H9 (cell line): ENCODE data around the gene KIR3DL1. TPM values are rescaled to one million over a fixed set of nuclear protein-coding genes. Genes with fewer than 3 reads are reported as not detected.

Source experiments
- DNase-seq: peaks from one replicate; pipeline ENCODE4 v3.0.0-alpha.2; 2017
- H2AFZ ChIP-seq: one replicate; pipeline ENCODE4 v1.6.1; 2013; ENCODE audit warnings: mild to moderate bottlenecking, low read length, control low read depth, moderate library complexity
- H2AK5ac ChIP-seq: 2 replicates; pipeline ENCODE4 v1.6.1; 2013; ENCODE audit warnings: low read length, control low read depth, mixed read lengths; ENCODE audit not compliant: insufficient read length
- H2BK120ac ChIP-seq: one replicate; pipeline ENCODE4 v1.6.1; 2013; ENCODE audit warnings: low read depth, mild to moderate bottlenecking, low read length, control low read depth, inconsistent platforms; ENCODE audit not compliant: poor library complexity, severe bottlenecking
- H2BK12ac ChIP-seq: 2 replicates; pipeline ENCODE4 v1.6.1; 2013; ENCODE audit warnings: low read length, control low read depth, mixed read lengths, low read depth; ENCODE audit not compliant: insufficient read length
- H2BK15ac ChIP-seq: 2 replicates; pipeline ENCODE4 v1.6.1; 2013; ENCODE audit warnings: low read depth, low read length, control low read depth
- H2BK20ac ChIP-seq: one replicate; pipeline ENCODE4 v1.6.1; 2013; ENCODE audit warnings: low read depth, mild to moderate bottlenecking, low read length, control low read depth, inconsistent platforms; ENCODE audit not compliant: poor library complexity, severe bottlenecking
- H2BK5ac ChIP-seq: 2 replicates; pipeline ENCODE4 v1.6.1; 2013; ENCODE audit warnings: low read length, control low read depth, mixed read lengths; ENCODE audit not compliant: insufficient read length
- H3K14ac ChIP-seq: 2 replicates; pipeline ENCODE4 v1.6.1; 2013; ENCODE audit warnings: low read length, control low read depth; ENCODE audit not compliant: insufficient read depth
- H3K18ac ChIP-seq: 2 replicates; pipeline ENCODE4 v1.6.1; 2013; ENCODE audit warnings: low read depth, mild to moderate bottlenecking, mixed read lengths, low read length, control low read depth; ENCODE audit not compliant: insufficient read length
- H3K23ac ChIP-seq: 2 replicates; pipeline ENCODE4 v1.6.1; 2013; ENCODE audit warnings: low read length, control low read depth, mixed read lengths, low read depth; ENCODE audit not compliant: insufficient read length
- H3K23me2 ChIP-seq: 2 replicates; pipeline ENCODE4 v1.6.1; 2013; ENCODE audit warnings: low read depth, mild to moderate bottlenecking, mixed read lengths, low read length, control low read depth; ENCODE audit not compliant: insufficient read length, poor library complexity, severe bottlenecking
- H3K27ac ChIP-seq: 2 replicates; pipeline ENCODE4 v1.5.1; 2013; ENCODE audit warnings: low read length, control low read depth, mixed read lengths, low read depth; ENCODE audit not compliant: insufficient read length
- H3K27me3 ChIP-seq: 2 replicates; pipeline ENCODE4 v1.6.1; 2013; ENCODE audit warnings: low read length, control low read depth, inconsistent platforms; ENCODE audit not compliant: insufficient read depth
- H3K4ac ChIP-seq: 2 replicates; pipeline ENCODE4 v1.6.1; 2013; ENCODE audit warnings: low read depth, mild to moderate bottlenecking, control low read depth, inconsistent platforms, low read length, moderate library complexity
- H3K4me1 ChIP-seq: 2 replicates; pipeline ENCODE4 v1.6.1; 2013; ENCODE audit warnings: low read length, control low read depth, inconsistent platforms; ENCODE audit not compliant: insufficient read depth
- H3K4me2 ChIP-seq: 2 replicates; pipeline ENCODE4 v1.6.1; 2013; ENCODE audit warnings: low read length, control low read depth, mixed read lengths; ENCODE audit not compliant: insufficient read length, insufficient read depth
- H3K56ac ChIP-seq: 2 replicates; pipeline ENCODE4 v1.6.1; 2013; ENCODE audit warnings: low read depth, mild to moderate bottlenecking, mixed read lengths, low read length, control low read depth; ENCODE audit not compliant: insufficient read length
- H3K79me1 ChIP-seq: 2 replicates; pipeline ENCODE4 v1.6.1; 2013; ENCODE audit warnings: low read depth, mild to moderate bottlenecking, moderate library complexity, low read length, control low read depth, inconsistent platforms; ENCODE audit not compliant: insufficient read depth, poor library complexity, severe bottlenecking
- H3K79me2 ChIP-seq: 2 replicates; pipeline ENCODE4 v1.6.1; 2013; ENCODE audit warnings: low read length, control low read depth, inconsistent platforms; ENCODE audit not compliant: insufficient read depth
- H3K9ac ChIP-seq: 2 replicates; pipeline ENCODE4 v1.6.1; 2013; ENCODE audit warnings: low read length, control low read depth, mixed read lengths; ENCODE audit not compliant: insufficient read length; ENCODE audit errors: extremely low read depth
- H3K9me3 ChIP-seq: one replicate; pipeline ENCODE4 v1.6.1; 2013; ENCODE audit warnings: low read depth, low read length, inconsistent platforms; ENCODE audit not compliant: control insufficient read depth
- H3T11ph ChIP-seq: one replicate; pipeline ENCODE4 v1.6.1; 2013; ENCODE audit warnings: mild to moderate bottlenecking, low read length, control low read depth, inconsistent platforms
- H4K20me1 ChIP-seq: one replicate; pipeline ENCODE4 v1.6.1; 2013; ENCODE audit not compliant: control insufficient read depth, insufficient read length, insufficient read depth
- H4K5ac ChIP-seq: 2 replicates; pipeline ENCODE4 v1.6.1; 2013; ENCODE audit warnings: low read depth, mild to moderate bottlenecking, mixed read lengths, low read length, control low read depth; ENCODE audit not compliant: insufficient read length
- H4K8ac ChIP-seq: replicated peaks from 2 replicates; pipeline ENCODE4 v1.6.1; 2013; ENCODE audit warnings: low read length, control low read depth, mixed read lengths, low read depth; ENCODE audit not compliant: insufficient read length
- H4K91ac ChIP-seq: 2 replicates; pipeline ENCODE4 v1.6.1; 2013; ENCODE audit warnings: low read depth, mild to moderate bottlenecking, moderate library complexity, mixed read lengths, low read length, control low read depth; ENCODE audit not compliant: insufficient read length
- H3K27ac Mint-ChIP-seq, 3 experiments: 2 replicates in 2 of 3; 3 replicates in 1 of 3; pipeline ENCODE4 v1.8.0; 2020 to 2021; ENCODE audit warnings: mixed read lengths in 3 of 3, mild to moderate bottlenecking in 1 of 3, moderate library complexity in 1 of 3
- H3K27me3 Mint-ChIP-seq: 2 replicates; pipeline ENCODE4 v1.8.0; 2021; ENCODE audit warnings: low read depth, mild to moderate bottlenecking, moderate library complexity, mixed read lengths
- H3K36me3 Mint-ChIP-seq, 3 experiments: 2 replicates in 2 of 3; 3 replicates in 1 of 3; pipeline ENCODE4 v1.8.0; 2020 to 2021; ENCODE audit warnings: low read depth in 3 of 3, mixed read lengths in 3 of 3; ENCODE audit not compliant: insufficient read depth in 1 of 3
- H3K4me1 Mint-ChIP-seq, 2 experiments: 2 replicates each; pipeline ENCODE4 v1.8.0; 2020; ENCODE audit warnings: mixed read lengths in 2 of 2
- H3K4me3 Mint-ChIP-seq, 2 experiments: 2 replicates in 1 of 2; 3 replicates in 1 of 2; pipeline ENCODE4 v1.8.0; 2020 to 2021; ENCODE audit warnings: mild to moderate bottlenecking in 2 of 2, mixed read lengths in 2 of 2, moderate library complexity in 1 of 2
- H3K9me3 Mint-ChIP-seq, 2 experiments: 2 replicates in 1 of 2; 3 replicates in 1 of 2; pipeline ENCODE4 v1.8.0; 2020; ENCODE audit warnings: mild to moderate bottlenecking in 2 of 2, mixed read lengths in 2 of 2, moderate library complexity in 1 of 2
- CTCF ChIP-seq: fragments of 200-600 bp; sonication (generic); conservative IDR thresholded peaks from 3 replicates; pipeline ENCODE4 v1.8.0; 2021; ENCODE audit warnings: antibody characterized with exemption, mild to moderate bottlenecking
- WGBS: extraction: QIAGEN DNeasy Blood & Tissue Kit; methylation state at CpG from one replicate; pipeline ENCODE4 v1.1.7; 2013; ENCODE audit warnings: missing lambda C conversion rate, low lambda C conversion rate, mixed read lengths; ENCODE audit not compliant: insufficient read length; ENCODE audit errors: extremely low coverage; 5-methylcytosine and 5-hydroxymethylcytosine counted together
- total RNA-seq: library from RNA; stranded (reverse); gene quantifications from 2 replicates; pipeline ENCODE4 v1.2.1, GENCODE V29; 2021

Gene KIR3DL1
- total RNA-seq, 1 experiment from 2014 or later = not detected

DNA sequence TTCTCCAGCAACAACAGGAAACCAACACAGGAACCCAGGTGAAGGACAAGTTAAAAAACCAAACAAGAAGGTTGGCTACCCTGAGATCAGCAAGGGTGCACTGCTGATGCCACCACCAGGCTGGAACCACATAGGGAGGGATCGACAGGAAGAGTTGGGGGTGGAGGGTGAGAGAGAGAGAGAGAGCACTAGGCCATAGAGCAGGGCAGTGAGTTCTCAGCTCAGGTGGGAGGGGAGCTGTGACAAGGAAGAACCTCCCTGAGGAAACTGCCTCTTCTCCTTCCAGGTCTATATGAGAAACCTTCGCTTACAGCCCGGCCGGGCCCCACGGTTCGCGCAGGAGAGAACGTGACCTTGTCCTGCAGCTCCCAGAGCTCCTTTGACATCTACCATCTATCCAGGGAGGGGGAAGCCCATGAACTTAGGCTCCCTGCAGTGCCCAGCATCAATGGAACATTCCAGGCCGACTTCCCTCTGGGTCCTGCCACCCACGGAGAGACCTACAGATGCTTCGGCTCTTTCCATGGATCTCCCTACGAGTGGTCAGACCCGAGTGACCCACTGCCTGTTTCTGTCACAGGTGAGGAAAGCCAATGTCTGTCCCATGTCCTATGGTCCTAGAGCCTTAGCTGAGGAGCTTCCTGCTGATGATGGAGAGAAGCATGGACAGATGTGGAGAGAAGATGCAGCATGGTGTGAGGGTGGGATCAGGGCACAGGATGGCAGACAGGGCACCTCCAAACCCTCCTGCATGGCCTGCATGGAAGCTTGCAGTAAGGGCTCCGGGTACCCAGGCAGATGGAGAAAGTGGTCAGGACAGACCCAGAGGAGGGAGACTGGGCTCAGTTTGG, 10.4 kb upstream of the KIR3DL1 start:
- no peaks in the 10 kb centered on the region for H4K20me1 ChIP-seq
- H2BK15ac ChIP-seq = no peak overlapping the region
- H2BK120ac ChIP-seq = no peak overlapping the region
- no peak overlapping the region for H3K4ac ChIP-seq
- no peak overlapping the region for H3T11ph ChIP-seq
- H3K27ac Mint-ChIP-seq = no peak overlapping the region
- H4K91ac ChIP-seq = no peak overlapping the region
- no peak overlapping the region for H2BK20ac ChIP-seq
- no peak overlapping the region for H2BK12ac ChIP-seq
- H3K4me2 ChIP-seq = no peak overlapping the region
- H3K4me1 Mint-ChIP-seq = no peaks in the 10 kb centered on the region
- TF ChIP-seq CTCF = no peak
- no peak overlapping the region for H3K23ac ChIP-seq
- H3K18ac ChIP-seq = no peak overlapping the region
- H3K79me1 ChIP-seq = no peaks in the 10 kb centered on the region
- no peaks in the 10 kb centered on the region for H3K23me2 ChIP-seq
- H3K9me3 Mint-ChIP-seq = peaks cover 93 to 97% of the 10 kb centered on the region in 2 experiments
- no peaks in the 10 kb centered on the region for H3K27me3 ChIP-seq
- WGBS = no CpG with 5 or more reads among the region's 14 CpGs
- H3K4me1 ChIP-seq = no peaks in the 10 kb centered on the region
- peaks cover 4% of the 10 kb centered on the region for H3K27me3 Mint-ChIP-seq
- H3K4me3 Mint-ChIP-seq = no peak overlapping the region
- no peak for DNase-seq
- H3K36me3 Mint-ChIP-seq = peaks cover 18 to 58% (median 22%) of the 10 kb centered on the region in 3 experiments; a peak in 6 of 7 replicates
- H3K27ac ChIP-seq = no peak overlapping the region
- H3K14ac ChIP-seq = no peak overlapping the region
- H2BK5ac ChIP-seq = no peak overlapping the region
- peaks cover 96% of the 10 kb centered on the region for H3K9me3 ChIP-seq
- no peaks in the 10 kb centered on the region for H3K79me2 ChIP-seq
- no peak overlapping the region for H2AFZ ChIP-seq
- H3K9ac ChIP-seq = no peak overlapping the region
- H4K5ac ChIP-seq = no peak overlapping the region
- no peak overlapping the region for H3K56ac ChIP-seq
- H2AK5ac ChIP-seq = no peak overlapping the region
- no peak overlapping the region for H4K8ac ChIP-seq
